HTERT RPE-1 (cell line): ENCODE results near the gene EEF1A2.
"Not testable (repeated sequence)": the region's sequence is repeated elsewhere in the genome, so short reads cannot be mapped to it uniquely, and the experiment has no call there.

Source experiments
- in situ Hi-C: fragments of 300-500 bp; cut with MboI; formaldehyde crosslinking; loops from 4 replicates; pipeline ENCODE4 v1.14.3; 2020; ENCODE audit warnings: low sequenced_read_pairs

Gene EEF1A2

DNA sequence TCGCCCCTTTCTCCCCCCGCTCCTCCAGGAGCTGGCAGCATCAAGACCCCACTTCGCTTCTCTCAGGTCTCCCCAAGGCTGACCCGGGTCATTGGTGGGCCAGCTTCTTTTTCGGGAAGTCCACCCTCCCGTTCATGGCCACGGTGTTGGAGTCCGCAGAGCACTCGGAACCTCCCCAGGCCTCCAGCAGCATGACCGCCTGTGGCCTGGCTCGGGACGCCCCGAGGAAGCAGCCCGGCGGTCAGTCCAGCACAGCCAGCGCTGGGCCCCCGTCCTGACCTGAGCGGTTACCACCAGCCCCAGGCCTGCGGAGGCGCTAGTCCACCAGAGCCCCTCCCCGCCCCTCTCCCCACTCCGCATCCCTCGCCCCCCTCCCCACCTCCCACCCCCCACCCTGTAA lies 22.7 kb upstream of the EEF1A2 start:
- in situ Hi-C loops, result no loop called here

DNA sequence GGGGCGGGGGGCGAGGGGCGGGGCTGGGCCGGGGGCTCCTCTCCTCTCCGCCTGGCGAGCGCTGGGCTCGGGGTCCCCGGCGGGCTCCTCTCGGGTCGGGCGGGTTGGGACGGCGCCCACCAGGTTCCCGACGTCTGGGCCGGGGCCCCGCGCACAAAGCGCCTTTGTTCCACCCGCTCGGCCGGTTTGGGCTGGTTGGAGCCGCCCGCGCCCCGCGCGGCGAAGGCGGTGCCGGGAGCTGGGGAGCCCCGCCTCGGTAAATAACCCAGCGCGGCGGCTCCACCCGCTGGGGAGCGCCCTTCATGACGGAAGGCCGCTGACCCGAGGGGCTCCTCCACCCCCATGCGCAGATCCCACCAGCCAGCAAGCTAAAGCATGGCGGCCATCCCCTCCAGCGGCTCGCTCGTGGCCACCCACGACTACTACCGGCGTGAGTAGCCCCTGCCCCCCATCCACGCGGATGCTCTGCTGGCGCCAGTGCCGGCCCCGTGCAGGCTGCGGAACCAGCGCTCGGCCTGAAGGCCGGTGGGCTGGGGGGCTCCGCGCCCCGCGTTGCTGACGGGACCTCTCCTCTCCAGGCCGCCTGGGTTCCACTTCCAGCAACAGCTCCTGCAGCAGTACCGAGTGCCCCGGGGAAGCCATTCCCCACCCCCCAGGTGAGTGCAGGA lies 22.2 kb upstream of the EEF1A2 start:
- in situ Hi-C loops, result no loop called here

DNA sequence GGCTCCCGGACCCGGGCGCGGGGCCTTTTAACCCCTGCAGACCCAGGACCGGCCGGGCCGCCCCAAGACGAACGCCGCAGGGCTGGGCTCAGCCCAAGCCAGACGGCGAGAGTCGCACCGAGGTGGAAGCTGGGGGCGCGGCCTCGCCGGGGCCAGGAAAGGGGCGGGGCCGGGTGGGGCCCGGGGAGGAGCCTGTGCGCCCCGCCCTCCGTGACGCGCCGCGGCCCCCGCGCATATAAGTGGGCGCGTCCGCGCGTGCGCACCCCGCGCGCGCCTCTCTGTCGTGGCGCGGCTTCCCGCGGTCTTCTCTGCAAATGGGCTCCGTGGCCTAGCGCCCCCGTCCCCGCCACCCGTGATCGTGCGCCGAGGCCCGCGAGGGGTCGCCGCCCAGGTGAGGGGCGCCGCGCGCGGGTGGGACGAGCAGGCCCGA lies 21.6 kb upstream of the EEF1A2 start, which contains the start of gene PPDPF:
Gene PPDPF, plus strand, starts transcription at position 262 of the 430 bp plus-strand sequence. CDS start 544 bp downstream, outside the sequence.
- in situ Hi-C loops, result no loop called here

DNA sequence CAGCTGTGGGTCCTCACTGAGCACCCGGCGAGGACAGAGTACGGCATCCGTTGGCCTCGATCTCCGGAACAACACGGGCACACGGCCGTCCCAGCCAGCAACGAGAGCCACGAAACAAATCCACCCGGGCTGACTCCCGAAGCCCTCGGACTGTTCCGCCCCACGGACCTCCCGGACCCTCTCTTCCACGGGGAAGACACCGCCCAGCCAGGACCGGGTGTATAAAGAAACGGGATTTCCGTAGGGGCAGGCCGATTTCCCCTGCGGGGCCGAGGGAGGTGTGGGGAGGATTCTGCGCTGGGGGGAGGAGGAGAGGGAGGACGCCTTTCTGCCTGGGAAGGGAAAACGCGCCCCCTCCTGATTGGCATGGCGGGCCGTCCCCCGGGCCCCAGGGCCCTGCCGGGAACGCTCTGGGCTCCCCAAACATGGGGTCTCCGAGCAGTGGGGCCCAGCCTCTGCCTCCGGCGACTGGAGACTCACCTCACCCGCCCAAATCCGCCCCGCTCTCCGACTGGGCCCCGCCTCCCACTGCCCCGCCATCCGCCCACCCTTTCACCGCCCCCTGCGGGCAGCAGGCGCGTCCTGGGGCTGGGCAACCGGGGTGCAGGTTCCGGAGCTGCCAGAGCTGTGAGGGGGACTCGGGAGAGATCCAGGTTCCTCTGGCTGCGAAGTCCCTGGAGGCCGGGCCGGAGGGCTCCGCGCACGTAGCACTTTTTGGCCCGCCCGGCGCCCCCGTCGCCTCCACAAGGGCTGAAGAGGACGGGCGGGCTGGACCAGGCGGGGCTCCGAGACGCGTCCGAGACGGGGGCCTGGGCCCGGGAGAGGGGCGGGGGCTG lies 21.0 kb upstream of the EEF1A2 start:
- in situ Hi-C loops, result no loop called here

GRCh38 chr20:63518946-63519667 lies 20.2 kb upstream of the EEF1A2 start:
- in situ Hi-C loops, result no loop called here

DNA sequence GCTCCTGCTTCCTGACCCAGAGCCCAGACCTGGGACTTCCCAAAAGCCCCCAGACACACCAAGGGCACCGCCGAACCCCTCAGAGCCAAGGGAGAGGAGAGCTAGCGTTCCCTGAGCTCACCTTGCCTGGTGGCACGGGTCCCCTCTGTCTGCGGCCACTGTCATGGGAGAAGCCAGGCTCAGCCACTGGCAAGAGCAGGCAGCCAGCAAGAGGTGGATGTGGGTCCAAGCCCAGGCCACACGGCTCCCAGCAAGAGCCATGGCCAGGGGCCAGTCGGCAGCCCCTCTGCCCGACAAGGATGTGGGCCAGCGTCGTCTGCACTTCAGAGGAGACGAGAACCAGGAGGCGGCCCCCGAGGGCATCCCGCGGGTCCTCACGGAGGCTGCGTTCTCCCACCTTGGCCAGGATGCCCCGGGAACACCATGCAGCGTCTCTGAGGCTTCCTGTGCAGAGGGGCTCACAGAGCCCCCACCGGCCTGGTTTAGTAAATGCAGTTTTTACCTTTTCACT lies 19.5 kb upstream of the EEF1A2 start:
- in situ Hi-C loops, result no loop called here

DNA sequence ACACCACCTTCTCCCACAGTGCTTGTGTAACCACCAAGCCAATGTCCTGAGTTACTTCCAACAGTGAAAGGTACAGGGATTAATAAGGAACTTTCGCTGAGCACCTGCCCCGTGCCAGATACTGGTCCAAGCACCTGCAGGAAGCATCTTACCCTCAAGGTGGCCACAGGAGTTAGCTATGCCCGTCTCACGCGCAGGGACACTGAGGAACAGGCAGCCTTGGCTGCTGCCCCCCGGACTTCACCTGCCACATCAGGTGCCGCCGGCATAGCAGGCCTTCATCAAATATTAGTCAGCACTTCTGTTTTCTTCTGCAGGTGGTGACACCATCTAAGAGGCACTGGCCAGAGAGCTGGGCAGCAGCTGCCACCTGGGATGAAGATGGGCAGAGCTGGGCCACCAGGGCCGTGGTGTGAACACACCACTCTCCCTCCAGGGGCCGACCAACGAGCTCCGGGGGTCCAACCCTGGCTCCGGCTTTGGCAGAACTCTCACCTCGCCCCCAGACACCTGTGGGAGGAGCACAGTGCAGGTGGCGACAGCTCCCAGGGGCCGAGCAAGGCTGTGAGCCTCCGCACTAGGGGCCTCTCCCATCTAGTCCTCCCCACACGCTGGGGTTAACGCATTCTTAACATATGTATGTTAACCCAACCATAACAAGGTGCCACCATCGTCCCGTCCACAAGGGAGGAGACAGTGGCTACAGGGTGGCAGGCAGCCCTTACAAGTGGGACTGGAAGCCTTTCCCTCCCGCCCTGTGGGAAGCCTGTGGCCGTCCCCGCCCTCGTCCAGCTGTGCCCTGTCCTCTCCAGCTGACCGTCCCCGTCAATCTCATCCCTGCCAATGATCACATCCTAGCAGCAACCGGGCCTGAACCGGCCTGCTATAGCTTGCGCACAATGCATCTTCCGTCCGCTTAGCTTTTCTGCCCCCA lies 18.8 kb upstream of the EEF1A2 start:
- in situ Hi-C loops, result no loop called here

- in situ Hi-C loops, result not testable (repeated sequence)
Measured at GRCh38 chr20:63514520-63514919, 15.6 kb upstream of the EEF1A2 start.

- in situ Hi-C loops, result no loop called here
Measured at GRCh38 chr20:63513207-63513606, 14.3 kb upstream of the EEF1A2 start.

DNA sequence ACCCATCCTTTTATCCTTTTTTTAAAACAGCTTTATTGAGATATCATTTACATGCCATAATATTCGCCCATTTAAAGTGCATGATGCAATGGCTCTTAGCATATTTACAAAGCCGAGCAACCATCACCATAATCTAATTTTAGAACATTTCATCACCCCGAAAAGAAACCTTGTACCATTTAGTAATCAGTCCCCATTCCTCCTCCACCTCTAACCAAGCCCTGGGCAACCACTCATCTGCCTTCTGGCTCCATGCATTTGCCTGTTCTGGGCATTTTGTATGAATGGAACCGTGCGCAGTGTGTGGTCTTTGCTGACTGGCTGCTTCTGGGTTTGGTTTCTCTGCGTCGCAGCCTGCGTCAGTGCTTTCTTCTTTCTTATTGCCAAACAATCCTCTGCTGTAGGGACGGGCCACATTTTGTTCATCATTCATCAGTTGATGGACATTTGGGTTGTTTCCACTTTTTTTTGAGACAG lies 10.2 kb upstream of the EEF1A2 start:
- in situ Hi-C loops, result no loop called here

DNA sequence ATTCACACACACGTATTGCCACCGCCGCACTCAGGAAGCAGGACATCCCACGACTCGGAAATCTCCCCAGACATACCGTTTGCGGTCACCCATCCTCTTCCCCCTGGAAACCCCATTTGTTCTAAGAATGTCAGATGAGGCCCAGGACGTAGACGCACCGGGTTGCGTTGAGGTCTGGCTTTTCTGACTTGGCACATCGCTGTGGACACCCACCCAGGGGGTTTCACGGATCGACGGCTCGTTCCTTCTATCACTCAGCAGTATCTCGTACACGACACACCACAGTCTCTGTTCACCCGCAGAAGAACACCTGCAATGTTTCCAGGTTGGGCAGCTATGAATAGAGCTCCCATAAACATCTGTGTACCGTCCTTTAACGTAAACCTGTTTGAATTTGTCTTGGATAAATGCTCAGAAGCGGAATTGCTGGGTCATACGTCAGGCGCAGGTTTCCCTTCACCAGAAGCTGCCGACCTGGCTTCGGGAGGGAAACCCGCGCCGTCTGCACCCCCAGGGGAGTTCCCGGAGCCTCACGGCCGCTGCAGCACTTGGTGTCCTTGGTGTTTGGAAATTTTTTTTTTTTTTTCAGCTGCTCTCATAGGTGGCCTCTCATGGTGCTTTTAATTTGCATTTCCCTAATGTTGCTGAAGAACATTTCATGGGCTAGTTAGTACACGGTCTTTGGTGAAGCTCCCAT lies 9.3 kb upstream of the EEF1A2 start:
- in situ Hi-C loops, result no loop called here

GRCh38 chr20:63507083-63507743 lies 8.3 kb upstream of the EEF1A2 start:
- in situ Hi-C loops, result no loop called here

- in situ Hi-C loops, result no loop called here
Measured at GRCh38 chr20:63505723-63506122, 6.8 kb upstream of the EEF1A2 start.

- in situ Hi-C loops, result no loop called here
Measured at GRCh38 chr20:63505281-63505680, 6.4 kb upstream of the EEF1A2 start.

DNA sequence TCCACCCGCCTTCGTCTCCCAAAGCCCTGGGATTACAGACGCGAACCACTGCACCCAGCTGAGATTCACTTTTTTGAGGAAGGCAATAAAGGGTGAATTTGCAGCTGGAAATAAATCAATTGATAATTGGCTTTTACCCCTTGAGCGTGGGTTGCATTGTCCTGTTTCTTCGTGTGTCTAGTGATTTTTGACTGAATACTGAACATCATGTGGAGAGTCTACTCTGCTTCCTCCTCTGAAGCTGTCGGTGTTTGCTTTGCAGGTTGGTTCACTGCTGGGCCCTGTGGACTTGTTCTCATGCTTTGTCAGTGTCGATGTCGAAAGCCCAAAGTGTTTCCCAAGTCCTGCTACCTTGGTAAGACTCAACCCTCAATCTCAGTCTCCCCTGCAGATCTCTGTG lies 5.8 kb upstream of the EEF1A2 start:
- in situ Hi-C loops, result no loop called here

- in situ Hi-C loops, result no loop called here
Measured at GRCh38 chr20:63503524-63503923, 4.6 kb upstream of the EEF1A2 start.

GRCh38 chr20:63502671-63503172 lies 3.8 kb upstream of the EEF1A2 start:
- in situ Hi-C loops, result no loop called here

DNA sequence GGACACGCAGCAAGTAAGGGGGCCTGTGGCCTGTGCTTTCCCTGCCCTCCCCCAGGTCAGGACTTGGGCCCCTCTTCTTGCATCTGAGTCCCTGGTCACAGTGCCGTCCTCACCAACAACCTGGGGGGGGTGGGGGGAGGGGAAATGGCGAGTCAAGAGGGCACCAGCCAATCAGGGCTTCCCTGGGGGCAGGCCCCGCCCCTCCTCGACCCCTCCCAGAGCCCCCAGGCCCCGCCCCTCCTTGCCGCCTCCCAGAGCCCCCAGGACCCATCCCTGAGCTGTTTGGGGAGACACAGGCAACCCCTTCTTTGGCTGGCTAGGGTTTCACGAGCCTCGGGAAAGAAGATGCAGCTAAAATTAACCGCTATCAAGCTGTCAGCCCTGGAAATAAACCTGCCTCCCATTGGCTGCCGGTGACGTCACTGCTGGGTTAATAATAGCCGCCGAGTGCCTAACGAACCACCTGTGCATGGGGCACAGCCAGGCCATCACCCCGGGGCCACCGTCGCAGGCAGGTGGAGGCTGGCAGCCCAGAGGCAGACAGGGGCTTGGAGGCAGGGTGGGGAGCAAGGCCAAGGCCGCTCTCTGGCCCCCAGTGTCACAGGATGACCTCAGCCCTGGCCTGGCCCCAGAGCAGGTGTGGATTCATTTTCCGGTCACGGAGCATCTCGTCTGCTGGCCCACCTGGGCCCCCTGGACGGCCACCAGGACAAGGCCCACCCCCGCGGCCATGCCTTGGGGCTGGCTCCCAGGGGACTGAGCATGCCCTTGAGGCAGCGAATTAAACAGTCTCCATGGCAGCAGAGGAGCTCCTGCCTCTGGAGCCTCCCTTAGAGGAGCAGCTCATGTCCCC lies 3.2 kb upstream of the EEF1A2 start:
- in situ Hi-C loops, result no loop called here
